Ascending aorta (tissue), 2 donors: ENCODE measurements around the gene S100Z. TPM values are rescaled to one million over a fixed set of nuclear protein-coding genes. Genes with fewer than 3 reads are reported as not detected.
"Not testable (repeated sequence)": the region's sequence is repeated elsewhere in the genome, so short reads cannot be mapped to it uniquely, and the experiment has no call there.

ENCODE experiments used
- DNase-seq, 2 donors: peaks; one replicate each; pipeline ENCODE4 v3.0.0-alpha.2; 2019; ENCODE audit warnings: low spot score in 2 of 2
- H3K27ac ChIP-seq, 2 donors: fragments of 200-600 bp; sonication (generic); one replicate each; pipeline ENCODE4 v1.5.1; 2016 to 2017; ENCODE audit warnings: mild to moderate bottlenecking in 1 of 2
- H3K27me3 ChIP-seq: fragments of 200-600 bp; sonication (generic); one replicate; pipeline ENCODE4 v1.5.1; 2017
- H3K36me3 ChIP-seq, 2 donors: fragments of 200-600 bp; sonication (generic); one replicate each; pipeline ENCODE4 v1.5.1; 2016
- H3K4me1 ChIP-seq, 2 donors: fragments of 200-600 bp; sonication (generic); one replicate each; pipeline ENCODE4 v1.5.1; 2016 to 2017; ENCODE audit warnings: mild to moderate bottlenecking in 1 of 2
- H3K4me3 ChIP-seq, 2 donors: fragments of 200-600 bp; sonication (generic); one replicate each; pipeline ENCODE4 v1.5.1; 2016 to 2017; ENCODE audit warnings: mild to moderate bottlenecking in 1 of 2
- H3K9me3 ChIP-seq, 2 donors: fragments of 200-600 bp; sonication (generic); one replicate each; pipeline ENCODE4 v1.5.1; 2016
- CTCF ChIP-seq, 3 experiments: fragments of 200-600 bp in 2 of 3; fragments of 450-650 bp in 1 of 3; sonication (generic) in 2 of 3; IDR thresholded peaks; one replicate each; pipeline ENCODE4 v1.5.1; 2016 to 2019; ENCODE audit warnings: antibody characterized with exemption in 3 of 3, mild to moderate bottlenecking in 1 of 3, moderate library complexity in 1 of 3
- intact Hi-C: fragments of 100-400 bp; cut with DNase I; formaldehyde crosslinking; loops from one replicate; pipeline ENCODE4 v1.15.1; 2023
- total RNA-seq: library from RNA; depleted of rRNA; stranded (reverse); fragments of >200 nt; gene quantifications from one replicate; pipeline ENCODE4 v1.1.0, GENCODE V29; 2016

Gene S100Z
- total RNA-seq, 1 donor from 2014 or later = not detected

GRCh38 chr5:76893294-76893693, 43.5 kb downstream of the S100Z start:
- TF ChIP-seq CTCF (IDR thresholded peaks at IDR 0.05) = no peak
- H3K27ac ChIP-seq = no peak overlapping the region
- no peak for DNase-seq
- no peaks in the 10 kb centered on the region for H3K4me1 ChIP-seq
- peaks cover 0 to 9% of the 10 kb centered on the region in 2 donors for H3K9me3 ChIP-seq
- intact Hi-C loops = no loop called here
- H3K36me3 ChIP-seq = no peaks in the 10 kb centered on the region
- H3K4me3 ChIP-seq = no peak overlapping the region
- no peaks in the 10 kb centered on the region for H3K27me3 ChIP-seq

- Histone ChIP-seq H3K9me3 (peaks cover 5 to 20% of the 10 kb centered on the region in 2 donors), H3K27ac (no peak overlapping the region), H3K4me1 (no peaks in the 10 kb centered on the region), H3K4me3 (no peak overlapping the region), H3K36me3 (no peaks in the 10 kb centered on the region), H3K27me3 (no peaks in the 10 kb centered on the region)
- intact Hi-C loops = no loop called here
- no peak for TF ChIP-seq CTCF (IDR thresholded peaks at IDR 0.05)
- no peak for DNase-seq
Observed at GRCh38 chr5:76896196-76896595, 46.4 kb downstream of the S100Z start.

DNA sequence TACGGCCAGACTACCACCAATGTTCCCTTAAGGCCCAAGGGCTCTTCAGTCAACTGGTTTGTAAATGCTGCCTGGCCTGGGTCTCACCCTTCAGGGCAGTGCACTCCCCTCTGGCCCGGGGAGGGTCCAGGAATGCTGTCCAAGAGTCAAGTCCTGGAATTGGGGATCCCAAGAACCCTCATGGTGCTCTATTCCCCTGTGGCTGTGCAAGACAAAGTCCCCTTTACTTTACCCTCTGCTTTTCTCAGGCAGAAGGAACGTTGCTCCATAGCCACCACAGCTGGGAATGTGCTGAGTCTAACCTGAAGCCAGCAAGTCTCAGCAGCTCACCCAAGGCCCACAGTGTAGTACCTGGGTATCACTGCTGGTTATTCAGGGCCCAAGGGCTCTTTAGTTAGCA, 51.7 kb downstream of the S100Z start:
- TF ChIP-seq CTCF (IDR thresholded peaks at IDR 0.05) = no peak
- intact Hi-C loops = no loop called here
- Histone ChIP-seq H3K9me3 (peaks cover 5 to 21% of the 10 kb centered on the region in 2 donors), H3K27ac (no peak overlapping the region), H3K4me1 (no peaks in the 10 kb centered on the region), H3K4me3 (no peak overlapping the region), H3K36me3 (no peaks in the 10 kb centered on the region), H3K27me3 (no peaks in the 10 kb centered on the region)
- DNase-seq = no peak

GRCh38 chr5:76908166-76908565, 58.4 kb downstream of the S100Z start:
- Histone ChIP-seq H3K27me3 (no peaks in the 10 kb centered on the region), H3K4me1 (no peaks in the 10 kb centered on the region), H3K36me3 (no peaks in the 10 kb centered on the region), H3K27ac (no peak overlapping the region), H3K9me3 (no peaks in the 10 kb centered on the region), H3K4me3 (no peak overlapping the region)
- TF ChIP-seq CTCF (IDR thresholded peaks at IDR 0.05) = no peak
- DNase-seq = no peak
- intact Hi-C loops = no loop called here

GRCh38 chr5:76910344-76910933, 60.6 kb downstream of the S100Z start:
- H3K4me1 ChIP-seq, H3K36me3 ChIP-seq, H3K27ac ChIP-seq, intact Hi-C loops, DNase-seq, H3K4me3 ChIP-seq, H3K9me3 ChIP-seq, H3K27me3 ChIP-seq: not testable (repeated sequence)

DNA sequence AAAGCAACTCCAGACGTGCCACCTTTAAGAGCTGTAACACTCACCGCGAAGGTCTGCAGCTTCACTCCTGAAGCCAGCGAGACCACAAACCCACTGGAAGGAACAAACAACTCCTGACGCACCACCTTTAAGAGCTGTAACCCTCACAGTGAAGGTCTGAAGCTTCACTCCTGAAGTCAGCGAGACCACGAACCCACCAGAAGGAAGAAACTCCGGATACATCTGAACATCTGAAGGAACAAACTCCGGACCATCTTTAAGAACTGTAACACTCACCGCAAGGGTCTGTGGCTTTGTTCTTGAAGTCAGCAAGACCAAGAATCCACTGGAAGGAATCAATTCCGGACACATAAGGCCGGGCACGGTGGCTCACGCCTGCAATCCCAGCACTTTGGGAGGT, 64.9 kb downstream of the S100Z start:
- intact Hi-C loops, H3K27me3 ChIP-seq, H3K36me3 ChIP-seq, H3K4me3 ChIP-seq, H3K9me3 ChIP-seq, H3K27ac ChIP-seq, DNase-seq, H3K4me1 ChIP-seq: not testable (repeated sequence)

DNA sequence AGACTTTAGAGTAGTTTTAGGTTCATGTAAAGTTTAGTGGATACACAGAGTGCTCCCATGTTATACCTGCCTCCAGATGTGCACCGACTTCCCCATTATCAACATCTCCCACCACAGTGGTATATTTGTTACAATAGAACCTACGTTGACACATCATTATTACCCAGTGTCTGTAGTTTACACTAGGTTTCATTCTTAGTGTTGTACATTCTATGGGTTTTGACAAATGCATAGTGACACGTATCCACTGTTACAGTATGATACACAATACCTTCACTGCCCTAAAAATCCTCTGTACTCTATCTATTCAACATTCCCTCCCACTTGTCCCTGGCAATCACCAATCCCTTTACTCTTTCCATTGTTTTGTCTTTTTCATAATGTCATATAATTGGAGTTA, 68.7 kb downstream of the S100Z start:
- DNase-seq = no peak
- H3K9me3 ChIP-seq = no peaks in the 10 kb centered on the region
- H3K27ac ChIP-seq = no peak overlapping the region
- no peaks in the 10 kb centered on the region for H3K27me3 ChIP-seq
- no peaks in the 10 kb centered on the region for H3K36me3 ChIP-seq
- no peak overlapping the region for H3K4me3 ChIP-seq
- intact Hi-C loops = no loop called here
- H3K4me1 ChIP-seq = no peaks in the 10 kb centered on the region
- no peak for TF ChIP-seq CTCF (IDR thresholded peaks at IDR 0.05)
